Caco-2 (cell line): ENCODE results near the gene TANGO2. TPM values are rescaled to one million over a fixed set of nuclear protein-coding genes. Genes with fewer than 3 reads are reported as not detected.

Experiments
- BruUV-seq: library from RNA; stranded (reverse); fragments of 400-500 nt; replicated peaks from 2 replicates; lab custom pipeline; 2021; lab: Mats Ljungman, UMichigan
- CTCF ChIA-PET: fragments of 300-600 bp; sonication (Branson Sonifier 250); formaldehyde crosslinking; loops from one replicate; lab custom pipeline; 2022; ENCODE audit warnings: antibody characterized with exemption; lab: Charles Lee
- POLR2A ChIA-PET: fragments of 300-600 bp; sonication (Branson Sonifier 250); formaldehyde crosslinking; loops from one replicate; lab custom pipeline; 2022; ENCODE audit warnings: antibody characterized with exemption; lab: Charles Lee
- DNase-seq, 2 experiments: peaks; one replicate each; pipeline versions ENCODE4 v3.0.0 to v3.0.0-alpha.2; 2020 to 2022
- H3K27me3 ChIP-seq: replicated peaks from 2 replicates; pipeline ENCODE4 v1.6.0; 2011; ENCODE audit warnings: low read length; ENCODE audit not compliant: control insufficient read depth, insufficient read depth
- H3K36me3 ChIP-seq: 2 replicates; pipeline ENCODE4 v1.5.1; 2011; ENCODE audit warnings: low read length; ENCODE audit not compliant: control insufficient read depth, insufficient read depth
- H3K4me1 ChIP-seq: fragments of 250-450 bp; sonication (Bioruptor Pico); 2 replicates; pipeline ENCODE4 v1.5.1; 2020; ENCODE audit warnings: mild to moderate bottlenecking
- H3K4me3 ChIP-seq: 2 replicates; pipeline ENCODE4 v1.5.1; 2011; ENCODE audit warnings: low read depth, mild to moderate bottlenecking, control low read depth, low read length
- H3K9me3 ChIP-seq: fragments of 250-450 bp; sonication (Bioruptor Pico); 2 replicates; pipeline ENCODE4 v1.5.1; 2020; ENCODE audit warnings: mild to moderate bottlenecking, moderate library complexity
- H3K27ac Mint-ChIP-seq: one replicate; pipeline ENCODE4 v1.8.0; 2022; ENCODE audit warnings: mixed read lengths; ENCODE audit not compliant: unreplicated experiment
- H3K27me3 Mint-ChIP-seq: one replicate; pipeline ENCODE4 v1.8.0; 2022; ENCODE audit warnings: mixed read lengths; ENCODE audit not compliant: insufficient read depth, unreplicated experiment
- H3K36me3 Mint-ChIP-seq: one replicate; pipeline ENCODE4 v1.8.0; 2022; ENCODE audit warnings: mild to moderate bottlenecking, mixed read lengths; ENCODE audit not compliant: insufficient read depth, unreplicated experiment
- H3K4me1 Mint-ChIP-seq: one replicate; pipeline ENCODE4 v1.8.0; 2022; ENCODE audit warnings: low read depth, mixed read lengths; ENCODE audit not compliant: unreplicated experiment
- H3K4me3 Mint-ChIP-seq: one replicate; pipeline ENCODE4 v1.8.0; 2022; ENCODE audit warnings: mild to moderate bottlenecking, moderate library complexity, mixed read lengths; ENCODE audit not compliant: unreplicated experiment
- H3K9me3 Mint-ChIP-seq: one replicate; pipeline ENCODE4 v1.8.0; 2022; ENCODE audit warnings: mixed read lengths; ENCODE audit not compliant: unreplicated experiment
- CTCF ChIP-seq, 2 experiments: fragments of 200-600 bp in 1 of 2; IDR thresholded peaks; 1 replicate in 1 of 2; 2 replicates in 1 of 2; pipeline versions ENCODE4 v1.5.1 to v1.8.0; 2011 to 2022; ENCODE audit warnings: antibody characterized with exemption in 1 of 2, control low read depth in 1 of 2, inconsistent platforms in 1 of 2, low read depth in 1 of 2, low read length in 1 of 2, mild to moderate bottlenecking in 1 of 2, moderate library complexity in 1 of 2; ENCODE audit not compliant: insufficient read depth in 1 of 2, severe bottlenecking in 1 of 2, unreplicated experiment in 1 of 2
- intact Hi-C: fragments of 100-400 bp; cut with micrococcal nuclease; formaldehyde crosslinking; loops from one replicate; pipeline ENCODE4 v1.10.0; 2022; ENCODE audit not compliant: unreplicated experiment
- total RNA-seq: library from RNA; stranded (reverse); gene quantifications from 2 replicates; pipeline ENCODE4 v1.2.3, GENCODE V29; 2022

TANGO2 gene
- total RNA-seq, 1 experiment from 2014 or later, result 26.6 TPM

GRCh38 chr22:20106849-20107237, 85.9 kb downstream of the TANGO2 start:
- POLR2A ChIA-PET, result no interaction called here
- intact Hi-C loops, result no loop called here
- H3K36me3 ChIP-seq, result peaks cover 12% of the 10 kb centered on the region
- no peaks in the 10 kb centered on the region for H3K27me3 ChIP-seq
- CTCF ChIA-PET, result interaction anchor here (0.6 kb wide), 1 partner anchor 1642 kb away, joined by 9 read pairs; no protein-coding TSS in a partner anchor
- no peak for TF ChIP-seq CTCF (IDR thresholded peaks at IDR 0.05; ENCODE audit: insufficient read depth in 1 of 2, low read depth in 1 of 2, low read length in 1 of 2, severe bottlenecking in 1 of 2, unreplicated experiment in 1 of 2)
- no peaks in the 10 kb centered on the region for H3K27me3 Mint-ChIP-seq
- DNase-seq, result no peak
- no peak overlapping the region for H3K27ac Mint-ChIP-seq
- H3K9me3 ChIP-seq, result no peaks in the 10 kb centered on the region
- H3K9me3 Mint-ChIP-seq, result no peaks in the 10 kb centered on the region
- H3K4me3 ChIP-seq, result no peak overlapping the region
- no TSS peak for BruUV-seq
- H3K36me3 Mint-ChIP-seq, result peaks cover 86% of the 10 kb centered on the region
- H3K4me1 ChIP-seq, result no peaks in the 10 kb centered on the region
- no peaks in the 10 kb centered on the region for H3K4me1 Mint-ChIP-seq
- no peak overlapping the region for H3K4me3 Mint-ChIP-seq

GRCh38 chr22:20107471-20107901, 86.6 kb downstream of the TANGO2 start:
- intact Hi-C loops, result no loop called here
- Histone ChIP-seq H3K36me3 (peaks cover 11% of the 10 kb centered on the region), H3K4me1 (no peaks in the 10 kb centered on the region), H3K27me3 (no peaks in the 10 kb centered on the region), H3K9me3 (no peaks in the 10 kb centered on the region), H3K4me3 (no peak overlapping the region)
- no peak overlapping the region for H3K27ac Mint-ChIP-seq
- no peak for TF ChIP-seq CTCF (IDR thresholded peaks at IDR 0.05; ENCODE audit: insufficient read depth in 1 of 2, low read depth in 1 of 2, low read length in 1 of 2, severe bottlenecking in 1 of 2, unreplicated experiment in 1 of 2)
- peaks cover 86% of the 10 kb centered on the region for H3K36me3 Mint-ChIP-seq
- H3K27me3 Mint-ChIP-seq, result no peaks in the 10 kb centered on the region
- ChIA-PET CTCF (no interaction called here), POLR2A (no interaction called here)
- no peak for DNase-seq
- no peaks in the 10 kb centered on the region for H3K9me3 Mint-ChIP-seq
- H3K4me1 Mint-ChIP-seq, result no peaks in the 10 kb centered on the region
- BruUV-seq, result no TSS peak
- H3K4me3 Mint-ChIP-seq, result no peak overlapping the region

GRCh38 chr22:20107951-20108756, 87.2 kb downstream of the TANGO2 start:
- Histone ChIP-seq H3K27me3 (no peaks in the 10 kb centered on the region), H3K4me3 (no peak overlapping the region), H3K4me1 (no peaks in the 10 kb centered on the region), H3K9me3 (no peaks in the 10 kb centered on the region), H3K36me3 (peaks cover 11% of the 10 kb centered on the region)
- DNase-seq, result no peak
- intact Hi-C loops, result no loop called here
- no TSS peak for BruUV-seq
- no peak for TF ChIP-seq CTCF (IDR thresholded peaks at IDR 0.05; ENCODE audit: insufficient read depth in 1 of 2, low read depth in 1 of 2, low read length in 1 of 2, severe bottlenecking in 1 of 2, unreplicated experiment in 1 of 2)
- CTCF ChIA-PET, result no interaction called here
- no peaks in the 10 kb centered on the region for H3K4me1 Mint-ChIP-seq
- H3K36me3 Mint-ChIP-seq, result peaks cover 90% of the 10 kb centered on the region
- H3K4me3 Mint-ChIP-seq, result no peak overlapping the region
- H3K27me3 Mint-ChIP-seq, result no peaks in the 10 kb centered on the region
- POLR2A ChIA-PET, result interaction anchor here (1.1 kb wide), 1 partner anchor 9 kb away, joined by 3 read pairs; the partner anchor contains the start of gene TRMT2A
- no peaks in the 10 kb centered on the region for H3K9me3 Mint-ChIP-seq
- no peak overlapping the region for H3K27ac Mint-ChIP-seq
